ENCODE measurements around the gene PTMS. TPM values are rescaled to one million over a fixed set of nuclear protein-coding genes. Genes with fewer than 3 reads are reported as not detected.
A peak's percentile ranks its signal among the peaks of the same experiment; 100 is the strongest.

Gene PTMS
- total and polyA plus RNA-seq, 2 of the 13 experiments (the other 11 are each of a cell fraction or from before 2014, with no cell fraction given): 40.5 to 82.4 TPM

- TF ChIP-seq ZNF704 (CRISPR knock-in tag; IDR thresholded peaks at IDR 0.05; ENCODE audit: borderline replicate concordance) (peak; percentile 75; the same call in 1 of the 2 replicates), ZNF724P (CRISPR knock-in tag; IDR thresholded peaks at IDR 0.05; ENCODE audit: borderline replicate concordance) (peak; percentile 98), HDAC6 (IDR thresholded peaks at IDR 0.05; ENCODE audit: low read depth, low read length) (no peak), ONECUT2 (CRISPR knock-in tag; IDR thresholded peaks at IDR 0.05) (peak; percentile 81), ETV6 (CRISPR knock-in tag; conservative IDR thresholded peaks at IDR 0.05) (peak; percentile 82), CREB3 (CRISPR knock-in tag; IDR thresholded peaks at IDR 0.05) (no peak; the same call in 1 of the 2 replicates), ZNF772 (CRISPR knock-in tag; IDR thresholded peaks at IDR 0.05) (peak; percentile 87; the same call in 1 of the 2 replicates), TOPORS (CRISPR knock-in tag; IDR thresholded peaks at IDR 0.05) (peak; percentile 89), ZNF646 (CRISPR knock-in tag; IDR thresholded peaks at IDR 0.05) (no peak), STAT6 (CRISPR knock-in tag; IDR thresholded peaks at IDR 0.05; ENCODE audit: borderline replicate concordance) (no peak; the same call in 1 of the 2 replicates), MTA3 (CRISPR knock-in tag; IDR thresholded peaks at IDR 0.05) (no peak), ZNF335 (CRISPR knock-in tag; IDR thresholded peaks at IDR 0.05) (peak; percentile 81), PRDM4 (CRISPR knock-in tag; IDR thresholded peaks at IDR 0.05; ENCODE audit: borderline replicate concordance) (peak; percentile 89), TAF1 (CRISPR knock-in tag; IDR thresholded peaks at IDR 0.05) (peak; percentile 65)
These were observed 42.4 kb upstream of the PTMS start, which contains the start of gene COPS7A (continued) for GRCh38 chr12:6723607-6724408.

Data from HepG2 (cell line).